H1 (cell line): ENCODE measurements around the gene CTNND2. TPM values are rescaled to one million over a fixed set of nuclear protein-coding genes. Genes with fewer than 3 reads are reported as not detected.

Experiments
- CTCF ChIA-PET: fragments of 300-600 bp; sonication (Branson Sonifier 250); formaldehyde crosslinking; loops from one replicate; lab custom pipeline; 2021; ENCODE audit not compliant: partially characterized antibody; lab: Charles Lee
- POLR2A ChIA-PET: fragments of 300-600 bp; sonication (Branson Sonifier 250); formaldehyde crosslinking; loops from one replicate; lab custom pipeline; 2021; ENCODE audit warnings: inconsistent platforms; ENCODE audit not compliant: partially characterized antibody; lab: Charles Lee
- DNase-seq, 2 experiments: peaks; one replicate each; pipeline versions ENCODE4 v3.0.0 to v3.0.0-alpha.2; 2010 to 2022; ENCODE audit warnings: low spot score in 2 of 2, low read depth in 1 of 2, mixed read lengths in 1 of 2
- FAIRE-seq: peaks from 2 replicates; lab custom pipeline; 2011; peaks lifted over from hg19 to GRCh38; lab: Jason Lieb, UNC
- H2AFZ ChIP-seq: 2 replicates; pipeline ENCODE4 v1.8.1; 2012; ENCODE audit warnings: low read length, inconsistent platforms
- H2AK5ac ChIP-seq: 2 replicates; pipeline ENCODE4 v1.6.1; 2013; ENCODE audit warnings: low read depth, low read length
- H2BK120ac ChIP-seq: replicated peaks from 2 replicates; pipeline ENCODE3; 2013; ENCODE audit warnings: low read depth, low read length, inconsistent platforms
- H2BK12ac ChIP-seq: 2 replicates; pipeline ENCODE4 v1.6.1; 2013; ENCODE audit warnings: low read depth, low read length
- H2BK15ac ChIP-seq: 2 replicates; pipeline ENCODE4 v1.6.1; 2013; ENCODE audit warnings: low read length
- H2BK20ac ChIP-seq: 2 replicates; pipeline ENCODE4 v1.6.1; 2013; ENCODE audit warnings: low read length
- H2BK5ac ChIP-seq: 2 replicates; pipeline ENCODE4 v1.6.1; 2013; ENCODE audit warnings: low read depth, low read length
- H3K14ac ChIP-seq: 2 replicates; pipeline ENCODE4 v1.6.1; 2013; ENCODE audit warnings: inconsistent platforms; ENCODE audit not compliant: insufficient read length
- H3K18ac ChIP-seq: 2 replicates; pipeline ENCODE4 v1.6.1; 2013; ENCODE audit warnings: low read length; ENCODE audit errors: extremely low read depth
- H3K23ac ChIP-seq: 2 replicates; pipeline ENCODE4 v1.6.1; 2013; ENCODE audit warnings: inconsistent platforms; ENCODE audit not compliant: insufficient read length
- H3K23me2 ChIP-seq: 2 replicates; pipeline ENCODE4 v1.6.1; 2013; ENCODE audit warnings: low read depth, low read length
- H3K27ac ChIP-seq: 2 replicates; pipeline ENCODE4 v1.6.1; 2011; ENCODE audit warnings: low read depth, low read length, inconsistent platforms
- H3K27me3 ChIP-seq, 4 experiments: replicated peaks in 1 of 4; 1 replicate in 1 of 4; 2 replicates in 3 of 4; pipeline versions ENCODE4 v1.6.1 to v1.8.1; 2011 to 2013; ENCODE audit warnings: low read length in 3 of 4, mild to moderate bottlenecking in 3 of 4, inconsistent platforms in 2 of 4, mixed read lengths in 2 of 4, moderate library complexity in 1 of 4; ENCODE audit not compliant: control insufficient read depth in 3 of 4, insufficient read depth in 3 of 4; ENCODE audit errors: extremely low read depth in 1 of 4
- H3K36me3 ChIP-seq, 4 experiments: 2 replicates each; pipeline versions ENCODE4 v1.6.1 to v1.8.1; 2011 to 2013; ENCODE audit warnings: mild to moderate bottlenecking in 4 of 4, low read length in 3 of 4, moderate library complexity in 2 of 4, control low read depth in 1 of 4, inconsistent platforms in 1 of 4; ENCODE audit not compliant: insufficient read depth in 4 of 4, control insufficient read depth in 2 of 4
- H3K4ac ChIP-seq: replicated peaks from 2 replicates; pipeline ENCODE3; 2013; ENCODE audit warnings: low read length, low read depth, mixed read lengths, inconsistent platforms; ENCODE audit not compliant: insufficient read length
- H3K4me1 ChIP-seq, 4 experiments: replicated peaks in 1 of 4; 1 replicate in 1 of 4; 2 replicates in 3 of 4; pipeline versions ENCODE4 v1.6.1 to v1.8.1; 2011 to 2013; ENCODE audit warnings: low read length in 3 of 4, inconsistent platforms in 2 of 4, mixed read lengths in 1 of 4; ENCODE audit not compliant: insufficient read depth in 4 of 4, control insufficient read depth in 3 of 4
- H3K4me2 ChIP-seq, 2 experiments: 2 replicates each; pipeline versions ENCODE4 v1.6.1 to v1.8.1; 2011 to 2013; ENCODE audit warnings: low read depth in 2 of 2, low read length in 2 of 2, control low read depth in 1 of 2, inconsistent platforms in 1 of 2, mild to moderate bottlenecking in 1 of 2; ENCODE audit not compliant: insufficient read depth in 1 of 2
- H3K4me3 ChIP-seq, 4 experiments: fragments of 200-600, 300-600 bp in 1 of 4; sonication (generic), shearing (Covaris generic), sonication (Bioruptor Twin) in 1 of 4; 2 replicates each; pipeline versions ENCODE4 v1.5.1 to v1.8.1; 2011 to 2016; ENCODE audit warnings: low read length in 4 of 4, low read depth in 3 of 4, control low read depth in 2 of 4, inconsistent platforms in 2 of 4, mild to moderate bottlenecking in 2 of 4, mixed read lengths in 1 of 4, moderate library complexity in 1 of 4; ENCODE audit not compliant: insufficient read depth in 2 of 4; ENCODE audit errors: extremely low read depth in 1 of 4
- H3K56ac ChIP-seq: replicated peaks from 2 replicates; pipeline ENCODE3; 2013; ENCODE audit warnings: low read depth, mild to moderate bottlenecking, mixed read lengths, low read length, inconsistent platforms; ENCODE audit not compliant: insufficient read length
- H3K79me1 ChIP-seq: 2 replicates; pipeline ENCODE4 v1.6.1; 2013; ENCODE audit warnings: low read depth, low read length, control low read depth
- H3K79me2 ChIP-seq, 2 experiments: 2 replicates each; pipeline versions ENCODE4 v1.6.1 to v1.8.1; 2012 to 2013; ENCODE audit warnings: low read length in 2 of 2, mild to moderate bottlenecking in 2 of 2, inconsistent platforms in 1 of 2; ENCODE audit not compliant: insufficient read depth in 2 of 2, control insufficient read depth in 1 of 2
- H3K9ac ChIP-seq, 4 experiments: replicated peaks in 1 of 4; 1 replicate in 1 of 4; 2 replicates in 3 of 4; pipeline versions ENCODE4 v1.6.1 to v1.8.1; 2011 to 2013; ENCODE audit warnings: low read depth in 3 of 4, low read length in 3 of 4, control low read depth in 2 of 4, mild to moderate bottlenecking in 2 of 4, moderate library complexity in 2 of 4, inconsistent platforms in 1 of 4; ENCODE audit errors: extremely low read depth in 1 of 4
- H3K9me3 ChIP-seq, 2 experiments: 2 replicates each; pipeline versions ENCODE4 v1.6.1 to v1.8.1; 2012 to 2013; ENCODE audit warnings: mild to moderate bottlenecking in 2 of 2, moderate library complexity in 2 of 2, control low read depth in 1 of 2, inconsistent platforms in 1 of 2, low read depth in 1 of 2, low read length in 1 of 2, mixed read lengths in 1 of 2; ENCODE audit not compliant: insufficient read depth in 2 of 2
- H4K20me1 ChIP-seq, 2 experiments: replicated peaks in 1 of 2; 2 replicates each; pipeline versions ENCODE3 to v1.8.1; 2011 to 2013; ENCODE audit warnings: inconsistent platforms in 2 of 2, low read length in 2 of 2, mild to moderate bottlenecking in 1 of 2; ENCODE audit not compliant: insufficient read depth in 2 of 2, control insufficient read depth in 1 of 2
- H4K5ac ChIP-seq: 2 replicates; pipeline ENCODE4 v1.6.1; 2013; ENCODE audit warnings: low read length, low read depth, mixed read lengths, inconsistent platforms; ENCODE audit not compliant: insufficient read length
- H4K8ac ChIP-seq: 2 replicates; pipeline ENCODE4 v1.8.0; 2013; ENCODE audit warnings: mild to moderate bottlenecking, moderate library complexity, low read length, inconsistent platforms; ENCODE audit not compliant: insufficient read depth; ENCODE audit errors: extremely low read depth
- H4K91ac ChIP-seq: replicated peaks from 2 replicates; pipeline ENCODE3; 2013; ENCODE audit warnings: low read length, mixed read lengths, inconsistent platforms; ENCODE audit not compliant: insufficient read length
- BACH1 ChIP-seq: IDR thresholded peaks from 2 replicates; pipeline ENCODE4 v1.6.1; 2012; ENCODE audit warnings: low read length, improper control_type of control experiment
- CBX8 ChIP-seq: fragments of 300-800, 300-1000 bp; sonication (generic); IDR thresholded peaks from 2 replicates; pipeline ENCODE4 v1.7.1; 2016; ENCODE audit warnings: low read depth, low read length, borderline replicate concordance
- CHD1 ChIP-seq: IDR thresholded peaks from 2 replicates; pipeline ENCODE4 v1.6.1; 2012; ENCODE audit warnings: low read depth, low read length, improper control_type of control experiment
- EGR1 ChIP-seq: IDR thresholded peaks from 2 replicates; pipeline ENCODE4 v1.6.1; 2011; ENCODE audit warnings: low read depth, low read length, borderline replicate concordance
- FOSL1 ChIP-seq: IDR thresholded peaks from 2 replicates; pipeline ENCODE4 v1.6.1; 2011; ENCODE audit warnings: mild to moderate bottlenecking, low read depth, low read length, moderate library complexity; ENCODE audit not compliant: insufficient read depth
- JUND ChIP-seq: IDR thresholded peaks from 2 replicates; pipeline ENCODE4 v1.6.1; 2011; ENCODE audit warnings: mild to moderate bottlenecking, improper control_type of control experiment, low read length
- NANOG ChIP-seq: IDR thresholded peaks from 2 replicates; pipeline ENCODE4 v1.6.1; 2011; ENCODE audit warnings: low read length, low read depth, mild to moderate bottlenecking, inconsistent platforms; ENCODE audit not compliant: insufficient read depth, poor library complexity, severe bottlenecking
- PHF8 ChIP-seq: fragments of 200-600 bp; sonication (generic); conservative IDR thresholded peaks from 2 replicates; pipeline ENCODE4 v1.7.1; 2012; ENCODE audit warnings: low read depth, mild to moderate bottlenecking, inconsistent platforms, low read length, moderate library complexity
- SP2 ChIP-seq: IDR thresholded peaks from 2 replicates; pipeline ENCODE4 v1.6.1; 2012; ENCODE audit warnings: mild to moderate bottlenecking, low read length, inconsistent platforms
- SP4 ChIP-seq: IDR thresholded peaks from 2 replicates; pipeline ENCODE4 v1.6.1; 2012; ENCODE audit warnings: low read length, inconsistent platforms
- SUZ12 ChIP-seq: fragments of 200-600 bp; sonication (generic); IDR thresholded peaks from 2 replicates; pipeline ENCODE4 v1.6.1; 2012; ENCODE audit warnings: mild to moderate bottlenecking, inconsistent platforms, low read length, moderate library complexity, mixed read lengths
- TBP ChIP-seq: IDR thresholded peaks from 2 replicates; pipeline ENCODE4 v1.6.1; 2011; ENCODE audit warnings: low read depth, low read length, improper control_type of control experiment
- TEAD4 ChIP-seq: IDR thresholded peaks from 2 replicates; pipeline ENCODE4 v1.6.1; 2012; ENCODE audit warnings: low read depth, low read length, inconsistent platforms, mixed read lengths
- USF2 ChIP-seq: IDR thresholded peaks from 2 replicates; pipeline ENCODE4 v1.6.1; 2011; ENCODE audit warnings: low read length, improper control_type of control experiment
- WGBS, 2 experiments: shearing (Covaris generic) in 1 of 2; methylation state at CpG; one replicate each; pipeline versions ENCODE4 v1.1.6 to v1.1.7; 2013 to 2015; ENCODE audit warnings: low lambda C conversion rate in 2 of 2, mixed read lengths in 2 of 2, inconsistent platforms in 1 of 2, low coverage in 1 of 2, missing lambda C conversion rate in 1 of 2; ENCODE audit not compliant: insufficient replicate concordance in 2 of 2, insufficient coverage in 1 of 2, insufficient read length in 1 of 2; ENCODE audit errors: extremely low coverage in 1 of 2, missing lambda C conversion rate in 1 of 2; 5-methylcytosine and 5-hydroxymethylcytosine counted together
- polyA plus RNA-seq, 7 experiments: library from polyadenylated mRNA; depleted of rRNA in 3 of 7; stranded (reverse) in 5 of 7; unstranded in 2 of 7; fragments of >200 nt in 5 of 7; fragments of 200-250 nt in 2 of 7; gene quantifications; 1 replicate in 5 of 7; 2 replicates in 1 of 7; 4 replicates in 1 of 7; pipeline versions ENCODE4 v1.2.1 to v1.2.3, GENCODE V29; 2011 to 2013; ENCODE audit warnings: missing spikeins in 2 of 7, mixed read lengths in 2 of 7
- total RNA-seq: library from RNA; stranded (reverse); fragmentation: NEBNext Ultra II Directional; extraction: Animal tissue kit (Norgen Biotek cat#: 25700); gene quantifications from 2 replicates; pipeline ENCODE4 v1.2.1, GENCODE V29; 2021

CTNND2 gene
- total and polyA plus RNA-seq, 2 of the 8 experiments (the other 6 are each of a cell fraction or from before 2014, with no cell fraction given) = 7.4 to 14.2 TPM

GRCh38 chr5:10964806-10965205, 939.4 kb downstream of the CTNND2 start:
- H3K36me3 ChIP-seq = no peaks in the 10 kb centered on the region
- no peaks in the 10 kb centered on the region for H3K79me1 ChIP-seq
- H2AK5ac ChIP-seq = no peak overlapping the region
- ChIA-PET CTCF (interaction anchor here (0.6 to 1.2 kb wide), 3 partner anchors 9 to 96 kb away, joined by 3 to 4 read pairs (median 3); no protein-coding TSS in a partner anchor), POLR2A (no interaction called here)
- H3K4me3 ChIP-seq = no peak overlapping the region
- H4K5ac ChIP-seq = no peak overlapping the region
- no peaks in the 10 kb centered on the region for H3K27me3 ChIP-seq
- no peaks in the 10 kb centered on the region for H3K9me3 ChIP-seq
- FAIRE-seq (no peak), DNase-seq (no peak)
- H2AFZ ChIP-seq = no peak overlapping the region
- H3K23ac ChIP-seq = no peak overlapping the region
- H3K4me1 ChIP-seq = peaks cover 0 to 5% (median 0%) of the 10 kb centered on the region in 4 experiments; a peak in 1 of 7 replicates
- H4K91ac ChIP-seq = no peak overlapping the region
- no peak overlapping the region for H2BK120ac ChIP-seq
- no peak overlapping the region for H3K4ac ChIP-seq
- H2BK20ac ChIP-seq = no peak overlapping the region
- no peak overlapping the region for H2BK5ac ChIP-seq
- no peak overlapping the region for H3K18ac ChIP-seq
- no peaks in the 10 kb centered on the region for H4K20me1 ChIP-seq
- H4K8ac ChIP-seq = no peak overlapping the region
- H3K9ac ChIP-seq = no peak overlapping the region
- H3K23me2 ChIP-seq = no peaks in the 10 kb centered on the region; the same call in 1 of the 2 replicates
- H3K27ac ChIP-seq = no peak overlapping the region
- H3K56ac ChIP-seq = no peak overlapping the region
- H3K79me2 ChIP-seq = no peaks in the 10 kb centered on the region
- no peak overlapping the region for H2BK12ac ChIP-seq
- 90% methylated on average over 6 of the region's 6 CpGs; no CpG with 5 or more reads in 1 of the 2 experiments for WGBS, 2 experiments
- no peak overlapping the region for H2BK15ac ChIP-seq
- no peak overlapping the region for H3K14ac ChIP-seq
- no peak overlapping the region for H3K4me2 ChIP-seq
- TF ChIP-seq NANOG = no peak
- TF ChIP-seq SUZ12 = no peak
- no peak for TF ChIP-seq TEAD4
- TF ChIP-seq EGR1 = no peak
- TF ChIP-seq USF2 = no peak
- TF ChIP-seq SP2 = no peak
- no peak for TF ChIP-seq SP4
- TF ChIP-seq FOSL1 = no peak
- TF ChIP-seq CHD1 = no peak
- no peak for TF ChIP-seq BACH1
- TF ChIP-seq TBP = no peak
- no peak for TF ChIP-seq JUND
- TF ChIP-seq PHF8 = no peak
- TF ChIP-seq CBX8 = no peak
